Amniotic epithelial cell (primary cell): ENCODE data around the gene EMC7.

Source experiments
- DNase-seq: peaks from one replicate; pipeline ENCODE4 v3.0.0-alpha.2; 2010; ENCODE audit warnings: low read depth

EMC7 gene

GRCh38 chr15:34038023-34038870 lies 63.4 kb downstream of the EMC7 start:
- peak; percentile 72 for DNase-seq
